Suprapubic skin (tissue), 4 donors: ENCODE measurements around the gene CCDC68.

ENCODE experiments used
- CTCF ChIP-seq, 2 donors: fragments of 200-600 bp in 1 of 2; fragments of 450-650 bp in 1 of 2; sonication (generic) in 1 of 2; IDR thresholded peaks; one replicate each; pipeline ENCODE4 v1.5.1; 2016 to 2019; ENCODE audit warnings: antibody characterized with exemption in 2 of 2, mild to moderate bottlenecking in 1 of 2, moderate library complexity in 1 of 2
- EP300 ChIP-seq: sonication (generic); formaldehyde crosslinking; IDR thresholded peaks from one replicate; pipeline ENCODE4 v1.6.1; 2017; ENCODE audit warnings: antibody characterized with exemption
- POLR2AphosphoS5 ChIP-seq, 3 donors: sonication (generic); formaldehyde crosslinking; IDR thresholded peaks; one replicate each; pipeline ENCODE4 v1.6.1; 2017; ENCODE audit warnings: antibody characterized with exemption in 3 of 3

- TF ChIP-seq CTCF (IDR thresholded peaks at IDR 0.05) (no peak), EP300 (no peak), POLR2AphosphoS5 (IDR thresholded peaks at IDR 0.05) (no peak)
Observed at GRCh38 chr18:54961868-54962267, 2.6 kb upstream of the CCDC68 start.
